ENCODE data around the gene NSL1.
"Not testable (repeated sequence)": the region's sequence is repeated elsewhere in the genome, so short reads cannot be mapped to it uniquely, and the experiment has no call there.

The NSL1 gene

DNA sequence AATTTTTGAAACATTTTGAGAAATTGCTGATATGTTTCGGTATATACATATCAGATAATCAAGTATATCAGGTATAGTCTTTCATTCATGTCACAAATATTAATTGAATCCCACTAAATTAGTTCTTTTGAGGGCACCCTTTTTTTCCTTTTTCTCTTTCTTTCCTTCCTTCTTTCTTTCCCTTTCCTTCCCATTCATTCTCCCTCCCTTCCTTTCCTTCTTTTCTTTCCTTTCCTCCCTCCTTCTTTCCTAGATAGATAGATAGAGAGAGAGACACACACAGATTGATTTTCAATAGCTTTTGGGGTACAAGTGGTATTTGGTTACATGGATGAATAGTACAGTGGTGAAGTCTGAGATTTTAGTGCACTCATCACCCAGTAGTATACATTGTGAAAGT is 5.7 kb downstream of the NSL1 start:
- no peak overlapping the region for H3K27ac ChIP-seq
- DNase-seq (ENCODE audit: low read depth, low spot score), result no peak

DNA sequence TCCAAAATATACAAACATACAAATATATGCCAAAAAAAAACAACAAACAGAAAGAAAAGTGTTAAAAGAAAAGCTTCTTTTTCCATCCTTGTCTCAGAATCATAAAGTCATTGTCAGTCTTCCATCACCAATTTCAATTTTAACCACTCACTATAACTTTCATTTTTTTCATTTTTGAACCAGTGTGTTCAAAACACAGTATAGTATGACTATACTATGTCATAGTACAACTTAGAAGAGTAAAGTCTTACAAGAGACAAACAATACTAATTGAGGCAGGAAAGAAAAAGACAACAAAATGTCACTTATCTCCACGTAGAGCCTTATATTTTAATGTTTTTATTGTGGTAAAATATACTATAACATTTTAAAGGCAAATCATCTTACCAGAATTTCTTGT is 7.6 kb downstream of the NSL1 start:
- no peak for DNase-seq (ENCODE audit: low read depth, low spot score)
- H3K27ac ChIP-seq, result no peak overlapping the region

DNA sequence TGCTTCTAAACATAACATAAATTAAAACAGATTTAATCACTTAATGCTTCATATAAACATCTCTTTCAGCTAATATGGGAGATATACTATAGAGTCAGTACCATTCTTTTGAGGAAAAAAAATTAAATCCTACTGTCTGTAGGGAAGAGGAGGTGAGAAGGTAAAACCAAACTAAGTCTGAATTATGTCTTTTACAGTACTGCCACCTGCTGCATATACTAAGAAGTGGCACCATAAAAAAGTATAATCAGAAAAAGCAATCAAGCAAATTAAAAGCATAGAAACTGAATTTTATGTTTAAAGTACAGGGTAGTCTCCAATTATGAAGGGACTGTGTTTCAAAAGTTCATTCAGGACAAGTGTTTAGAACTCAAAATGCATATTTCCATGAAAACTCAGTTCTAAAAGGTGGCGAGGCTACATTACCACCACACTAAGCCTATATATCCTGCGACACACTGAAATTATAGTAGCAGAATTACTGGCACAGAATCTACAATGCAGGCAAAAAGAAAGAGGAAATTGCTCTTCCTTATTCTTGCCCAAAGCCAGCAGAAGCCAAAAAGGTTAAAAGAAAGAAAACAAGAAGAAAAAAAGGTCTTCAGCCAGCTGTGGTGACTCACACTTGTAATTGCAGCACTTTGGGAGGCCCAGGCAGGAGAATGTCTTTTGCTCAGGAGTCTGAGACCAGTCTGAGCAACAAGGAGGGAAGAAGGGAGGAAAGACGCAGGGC is 9.0 kb downstream of the NSL1 start:
- DNase-seq (ENCODE audit: low read depth, low spot score), result no peak
- no peak overlapping the region for H3K27ac ChIP-seq

DNA sequence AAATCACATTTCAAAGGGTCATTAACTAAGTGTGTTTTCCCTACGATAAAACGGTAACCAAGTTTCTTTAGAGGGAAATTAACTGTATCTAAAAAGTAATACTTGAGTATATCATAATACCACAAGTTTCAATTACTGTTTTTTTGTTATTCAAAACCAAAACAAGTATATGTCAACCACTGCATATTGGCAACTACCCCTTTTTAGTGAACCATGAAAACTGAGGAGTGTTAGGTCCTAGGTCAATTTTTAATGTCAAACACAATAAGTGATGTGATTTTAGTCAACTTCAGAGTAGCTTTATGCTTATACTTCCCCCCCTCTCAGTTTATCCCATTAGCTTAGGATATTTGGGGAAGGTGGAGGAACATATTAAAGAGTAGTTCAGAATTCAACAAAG is 10.4 kb downstream of the NSL1 start:
- no peak overlapping the region for H3K27ac ChIP-seq
- no peak for DNase-seq (ENCODE audit: low read depth, low spot score)

DNA sequence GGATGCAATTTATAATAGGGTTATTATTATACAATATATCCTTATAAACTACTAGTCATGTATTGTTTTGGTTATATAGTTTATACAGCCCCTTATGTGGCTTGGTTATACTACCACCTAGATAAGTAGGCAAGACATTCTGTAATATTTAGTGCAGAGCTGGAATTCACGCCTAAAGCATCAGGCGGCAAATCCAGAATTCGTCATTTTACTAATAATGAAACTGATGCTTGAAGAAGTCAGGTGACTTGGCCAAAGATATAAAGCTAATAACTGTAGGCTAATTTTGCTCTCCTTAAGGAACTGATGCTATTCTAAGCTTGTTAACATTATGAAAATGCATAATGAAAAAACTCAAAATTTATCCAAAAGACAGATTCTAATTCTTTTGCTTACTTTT is 10.8 kb downstream of the NSL1 start:
- no peak overlapping the region for H3K27ac ChIP-seq
- DNase-seq (ENCODE audit: low read depth, low spot score), result no peak

DNA sequence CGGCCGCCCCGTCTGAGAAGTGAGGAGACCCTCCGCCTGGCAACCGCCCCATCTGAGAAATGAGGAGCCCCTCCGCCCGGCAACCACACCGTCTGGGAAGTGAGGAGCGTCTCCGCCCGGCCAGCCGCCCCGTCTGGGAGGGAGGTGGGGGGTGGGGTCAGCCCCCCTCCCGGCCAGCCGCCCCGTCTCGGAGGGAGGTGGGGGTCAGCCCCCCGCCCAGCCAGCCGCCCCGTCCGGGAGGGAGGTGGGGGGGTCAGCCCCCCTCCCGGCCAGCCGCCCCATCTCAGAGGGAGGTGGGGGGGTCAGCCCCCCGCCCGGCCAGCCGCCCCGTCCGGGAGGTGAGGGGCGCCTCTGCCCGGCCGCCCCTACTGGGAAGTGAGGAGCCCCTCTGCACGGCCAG is 12.5 kb downstream of the NSL1 start:
- H3K27ac ChIP-seq, result not testable (repeated sequence)

DNA sequence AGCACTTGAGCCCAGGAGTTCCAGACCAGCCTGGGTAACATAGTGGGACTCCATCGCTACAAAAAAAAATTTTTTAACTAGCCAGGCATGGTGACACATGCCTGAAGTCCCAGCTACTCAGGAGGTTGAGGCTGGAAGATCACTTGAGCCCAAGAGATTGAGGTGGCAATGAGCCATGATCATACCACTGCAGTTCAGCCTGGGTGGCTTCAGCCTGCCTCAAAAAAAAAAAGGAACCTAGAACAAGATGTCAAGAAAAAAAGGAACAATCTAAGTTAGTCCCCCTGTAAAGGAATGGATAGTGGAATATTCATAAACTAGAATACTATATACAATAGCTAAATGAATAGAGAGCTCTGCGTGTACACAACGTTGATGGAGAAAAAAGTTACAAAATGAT is 14.4 kb downstream of the NSL1 start:
- DNase-seq (ENCODE audit: low read depth, low spot score), result no peak
- no peak overlapping the region for H3K27ac ChIP-seq

More for the DNA sequence above, 12.5 kb downstream of the NSL1 start:
- not testable (repeated sequence) for DNase-seq (ENCODE audit: low read depth, low spot score)

DNA sequence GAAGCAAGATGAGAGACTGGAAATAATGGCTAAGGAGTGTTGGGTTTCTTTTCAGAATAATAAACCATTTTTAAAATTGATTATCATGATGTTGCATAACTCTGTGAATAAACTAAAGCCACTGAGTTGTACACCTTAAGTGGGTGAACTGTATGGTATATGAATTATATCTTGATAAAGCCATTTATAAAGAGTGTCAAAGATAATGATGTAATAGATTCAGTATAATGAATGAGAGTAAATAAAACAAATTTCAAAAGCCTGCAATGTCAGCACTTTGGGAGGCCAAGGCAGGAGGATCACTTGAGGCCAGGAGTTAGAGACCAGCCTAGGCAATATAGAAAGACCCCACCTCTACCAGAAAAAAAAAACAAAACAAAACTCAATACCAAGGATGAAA is 16.3 kb downstream of the NSL1 start:
- H3K27ac ChIP-seq, result no peak overlapping the region
- no peak for DNase-seq (ENCODE audit: low read depth, low spot score)

DNA sequence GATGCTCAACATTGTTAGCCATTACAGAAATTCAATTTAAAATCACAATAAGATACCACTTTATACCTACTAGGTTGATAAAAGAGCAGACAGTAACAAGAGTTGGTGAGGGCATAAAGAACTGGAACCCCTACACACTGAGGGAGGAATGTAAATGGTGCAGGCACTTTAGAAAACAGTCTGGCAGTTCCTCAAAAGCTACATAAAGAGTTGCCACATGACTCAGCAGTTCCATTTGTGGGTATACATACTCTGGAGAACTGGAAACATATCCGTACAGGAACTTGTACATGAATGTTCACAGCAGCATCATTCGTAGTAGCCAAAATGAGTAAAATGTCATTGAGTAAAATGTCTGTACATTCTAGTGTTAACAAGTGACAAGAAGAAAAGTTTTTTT is 17.0 kb downstream of the NSL1 start:
- no peak for DNase-seq (ENCODE audit: low read depth, low spot score)
- no peak overlapping the region for H3K27ac ChIP-seq

DNA sequence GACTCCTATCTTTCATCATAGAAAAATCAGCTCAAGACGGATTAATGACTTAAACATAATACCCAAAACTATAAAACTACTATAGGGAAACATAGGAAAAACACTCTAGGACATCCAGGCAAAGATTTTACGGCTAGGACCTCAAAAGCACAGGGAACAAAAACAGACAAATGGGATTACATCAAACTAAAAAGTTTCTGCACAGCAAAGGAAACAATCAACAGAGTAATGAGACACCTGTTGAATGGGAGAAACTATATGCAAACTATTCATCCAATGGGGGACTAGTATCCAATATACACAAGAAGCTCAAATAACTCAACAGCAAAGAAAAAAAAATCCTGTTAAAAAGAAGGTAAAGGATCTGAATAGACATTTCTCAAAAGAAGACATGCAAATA is 18.6 kb downstream of the NSL1 start:
- no peak for DNase-seq (ENCODE audit: low read depth, low spot score)
- no peak overlapping the region for H3K27ac ChIP-seq

DNA sequence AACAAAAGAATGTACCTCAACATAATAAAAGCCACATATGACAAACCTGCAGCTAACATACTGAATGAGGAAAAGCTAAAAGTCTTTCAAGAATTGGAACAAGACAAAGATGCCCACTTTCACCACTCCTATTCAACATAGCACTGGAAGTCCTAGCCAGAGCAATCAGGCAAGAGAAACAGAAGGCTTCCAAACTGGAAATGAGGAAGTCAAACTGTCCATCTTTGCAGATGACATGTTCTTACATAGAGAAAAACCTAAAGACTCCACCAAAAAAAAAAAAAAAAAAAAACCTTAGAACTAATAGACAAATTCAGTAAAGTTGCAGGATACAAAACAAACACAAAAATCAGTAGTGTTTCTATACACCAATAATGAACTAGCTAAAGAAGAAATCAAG is 20.2 kb downstream of the NSL1 start:
- H3K27ac ChIP-seq, result no peak overlapping the region
- no peak for DNase-seq (ENCODE audit: low read depth, low spot score)

DNA sequence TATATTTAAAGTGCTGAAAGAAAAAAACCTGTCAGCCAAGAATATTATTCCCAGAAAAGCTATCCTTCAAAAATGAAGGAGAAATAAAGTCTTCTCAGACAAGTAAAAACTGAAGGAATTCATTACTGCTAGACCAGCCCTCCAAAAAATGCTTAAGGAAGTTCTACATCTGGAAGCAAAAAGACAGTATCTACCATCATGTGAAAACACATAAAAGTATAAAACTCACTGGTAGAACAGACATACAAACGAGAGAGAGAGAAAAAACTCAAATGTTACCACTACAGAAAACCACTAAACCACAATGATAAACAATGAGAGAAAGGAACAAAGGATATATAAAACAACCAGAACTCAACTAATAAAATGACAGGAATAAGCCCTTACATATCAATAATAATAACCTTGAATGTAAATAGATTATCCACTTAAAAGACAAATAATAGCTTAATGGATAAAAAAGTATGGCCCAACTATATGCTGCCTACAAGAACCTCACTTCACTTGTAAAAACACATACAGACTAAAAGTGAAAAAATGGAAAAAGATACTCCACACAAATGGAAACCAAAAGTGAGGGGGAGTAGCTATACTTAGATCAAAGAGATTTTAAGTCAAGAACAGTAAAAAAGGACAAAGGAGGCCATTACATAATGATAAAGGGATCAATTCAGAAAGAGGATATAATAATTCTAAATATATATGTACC is 22.0 kb downstream of the NSL1 start:
- no peak overlapping the region for H3K27ac ChIP-seq
- no peak for DNase-seq (ENCODE audit: low read depth, low spot score)

DNA sequence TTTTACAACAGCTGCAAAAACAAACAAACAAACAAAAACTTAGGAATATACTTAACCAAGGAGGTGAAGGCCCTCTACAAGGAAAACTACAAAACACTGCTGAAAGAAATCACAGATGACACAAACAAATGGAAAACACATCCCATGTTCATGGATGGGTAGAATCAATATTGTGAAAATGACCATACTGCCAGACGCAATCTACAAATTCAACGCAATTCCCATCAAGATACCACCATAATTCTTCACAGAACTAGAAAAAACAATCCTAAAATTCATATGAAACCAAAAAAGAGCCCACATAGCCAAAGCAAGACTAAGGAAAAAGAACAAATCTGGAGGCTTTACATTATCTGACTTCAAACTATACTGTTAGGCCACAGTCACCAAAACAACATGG is 24.8 kb downstream of the NSL1 start:
- DNase-seq (ENCODE audit: low read depth, low spot score); H3K27ac ChIP-seq: not testable (repeated sequence)

DNA sequence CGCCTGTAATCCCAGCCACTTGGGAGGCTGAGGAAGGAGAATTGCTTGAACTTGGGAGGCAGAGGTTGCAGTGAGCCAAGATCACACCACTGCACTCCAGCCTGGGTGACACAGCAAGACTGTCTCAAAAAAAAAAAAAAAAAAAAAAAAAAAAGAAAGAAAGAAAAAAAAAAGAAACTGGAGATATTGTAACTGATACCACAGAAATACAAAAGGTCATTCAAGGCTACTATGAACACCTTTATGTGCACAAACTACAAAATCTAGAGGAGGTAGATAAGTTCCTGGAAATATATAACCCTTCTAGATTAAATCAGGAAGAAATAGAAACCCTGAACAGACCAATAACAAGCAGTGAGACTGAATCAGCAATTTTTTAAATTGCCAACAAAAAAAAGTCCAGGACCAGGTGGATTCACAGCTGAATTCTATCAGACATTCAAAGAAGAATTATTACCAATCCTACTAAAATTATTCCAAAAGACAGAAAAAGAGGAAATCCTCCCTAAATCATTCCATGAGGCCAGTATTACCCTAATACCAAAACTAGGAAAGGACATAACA is 26.8 kb downstream of the NSL1 start:
- not testable (repeated sequence) for DNase-seq (ENCODE audit: low read depth, low spot score)

DNA sequence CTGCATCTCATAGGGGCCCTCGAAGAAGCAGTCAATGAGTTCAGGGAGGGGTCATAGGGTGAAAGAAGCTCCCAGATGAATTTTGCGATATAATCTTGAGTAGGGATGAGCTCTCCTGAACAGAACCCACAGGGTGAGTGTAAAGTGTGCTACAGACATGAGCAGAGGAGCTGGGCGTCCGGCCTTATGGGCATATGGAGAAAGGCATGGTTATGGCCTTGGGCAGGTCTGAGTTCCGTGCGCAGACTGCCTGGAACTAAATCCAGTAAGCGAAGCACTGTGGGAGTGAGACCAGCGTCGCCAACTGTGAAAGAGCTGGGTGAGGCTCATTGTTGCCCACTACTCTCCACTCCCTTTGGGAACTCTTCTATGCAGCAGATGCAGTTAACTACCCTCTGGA is 28.7 kb downstream of the NSL1 start:
- H3K27ac ChIP-seq, result no peak overlapping the region
- no peak for DNase-seq (ENCODE audit: low read depth, low spot score)

More for the DNA sequence above, 26.8 kb downstream of the NSL1 start:
- H3K27ac ChIP-seq, result not testable (repeated sequence)

DNA sequence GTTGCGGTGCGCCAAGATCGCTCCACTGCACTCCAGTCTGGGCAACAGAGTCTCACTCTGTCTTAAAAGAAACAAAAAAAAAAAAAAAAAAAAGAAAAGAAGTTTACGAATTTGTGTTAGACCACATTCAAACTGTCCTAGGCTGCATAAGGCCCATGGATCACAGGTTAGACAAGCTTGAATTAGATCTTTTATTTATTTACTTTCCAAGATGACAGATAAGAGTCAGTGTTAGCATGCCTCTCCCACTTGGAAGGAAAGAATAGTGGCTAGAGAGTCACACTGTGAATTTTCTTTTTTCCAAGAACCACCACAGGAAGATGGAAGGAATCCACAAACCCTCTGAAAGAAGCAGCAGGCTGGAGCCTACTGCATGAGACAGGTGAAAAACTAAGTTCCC is 29.3 kb downstream of the NSL1 start:
- no peak overlapping the region for H3K27ac ChIP-seq
- DNase-seq (ENCODE audit: low read depth, low spot score), result no peak

DNA sequence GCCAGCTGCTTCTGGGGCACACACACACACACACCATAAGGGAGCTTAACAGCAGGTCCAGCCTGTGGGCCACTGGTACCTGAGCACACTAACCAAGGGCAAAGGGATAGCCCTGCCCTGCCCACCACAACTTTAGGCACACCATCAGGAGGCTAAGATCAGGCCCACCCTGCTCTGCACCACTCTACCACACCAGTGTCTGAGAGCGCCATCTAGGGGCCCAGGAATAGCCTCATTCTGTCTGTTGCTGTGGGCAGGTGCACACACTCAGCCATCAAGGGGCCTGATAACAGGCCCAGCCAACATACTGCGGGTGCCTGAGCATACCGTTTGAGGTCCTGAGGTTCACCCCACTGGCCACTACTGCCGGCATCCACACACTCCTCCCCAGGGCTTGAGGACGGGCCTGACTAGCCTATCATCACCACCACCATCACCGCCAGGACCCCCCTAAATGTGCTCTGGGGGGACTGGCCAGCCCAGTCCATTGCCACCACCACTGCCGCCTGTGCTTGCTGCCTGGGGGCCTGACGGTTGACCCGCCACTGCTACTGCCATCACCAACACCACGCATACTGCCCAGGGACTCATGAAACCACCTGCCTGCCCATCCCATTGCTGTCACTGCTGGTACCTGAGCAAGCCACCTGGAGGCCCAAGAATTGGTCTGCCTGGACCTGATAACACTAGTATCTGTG is 31.3 kb downstream of the NSL1 start:
- DNase-seq (ENCODE audit: low read depth, low spot score), result no peak

DNA sequence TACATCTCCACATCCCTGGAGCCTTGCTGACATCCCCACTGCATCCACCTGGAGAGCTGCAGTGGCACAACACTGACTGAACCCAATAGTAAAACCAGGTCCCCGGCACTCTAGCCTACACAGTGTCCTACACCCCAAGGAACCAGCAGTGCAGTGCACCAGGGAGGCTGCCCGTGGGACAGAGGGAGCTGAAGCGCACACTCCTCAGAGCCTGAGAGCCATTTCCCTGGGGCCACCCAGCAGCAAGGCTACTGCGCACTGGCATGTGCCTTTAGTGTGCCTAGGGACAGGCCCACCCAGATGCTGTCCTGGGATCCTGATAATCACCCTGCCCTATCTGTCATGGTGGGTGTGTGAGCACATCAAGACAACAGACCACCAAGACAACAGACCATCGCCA is 31.9 kb downstream of the NSL1 start:
- H3K27ac ChIP-seq, result no peak overlapping the region

More for the DNA sequence above, 31.3 kb downstream of the NSL1 start:
- H3K27ac ChIP-seq, result no peak overlapping the region

DNA sequence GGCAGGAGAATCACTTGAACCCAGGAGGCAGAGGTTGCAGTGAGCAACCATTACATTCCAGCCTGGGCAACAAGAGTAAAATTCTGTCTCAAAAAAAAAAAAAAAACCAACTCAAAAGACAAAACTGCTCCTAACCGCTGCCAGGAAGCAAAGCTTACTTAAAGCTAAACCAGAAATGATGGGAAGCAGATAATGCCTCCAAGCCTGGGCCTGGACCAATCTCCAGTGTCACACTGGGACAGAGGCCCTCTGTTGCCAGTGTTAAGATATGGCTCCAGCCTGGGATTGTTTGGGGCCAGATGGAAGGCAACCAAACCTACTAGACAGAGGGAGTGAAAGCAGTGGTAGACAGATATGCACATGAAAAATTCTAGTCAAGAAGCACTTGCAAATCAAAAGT is 36.9 kb downstream of the NSL1 start:
- no peak overlapping the region for H3K27ac ChIP-seq

More for the DNA sequence above, 31.9 kb downstream of the NSL1 start:
- DNase-seq (ENCODE audit: low read depth, low spot score), result no peak

DNA sequence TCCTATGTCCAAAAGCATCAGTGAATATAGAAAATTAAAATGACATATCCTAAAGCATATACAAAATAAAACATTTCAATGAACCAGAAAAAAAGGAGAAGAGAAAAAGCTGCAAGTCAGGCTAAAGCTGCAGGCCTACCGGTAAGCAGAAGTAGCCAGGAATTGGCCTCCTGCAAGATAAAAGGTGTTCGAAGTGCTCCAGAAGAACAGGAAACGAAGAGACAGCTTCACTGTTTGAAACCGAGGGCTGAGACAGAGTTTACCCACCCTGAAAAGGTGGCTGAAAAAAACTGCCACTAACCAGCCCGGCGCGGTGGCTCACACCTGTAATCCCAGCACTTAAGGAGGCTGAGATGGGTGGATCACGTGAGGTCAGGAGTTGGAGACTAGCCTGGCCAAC is 37.4 kb downstream of the NSL1 start:
- no peak for DNase-seq (ENCODE audit: low read depth, low spot score)
- no peak overlapping the region for H3K27ac ChIP-seq

More for the DNA sequence above, 36.9 kb downstream of the NSL1 start:
- no peak for DNase-seq (ENCODE audit: low read depth, low spot score)

DNA sequence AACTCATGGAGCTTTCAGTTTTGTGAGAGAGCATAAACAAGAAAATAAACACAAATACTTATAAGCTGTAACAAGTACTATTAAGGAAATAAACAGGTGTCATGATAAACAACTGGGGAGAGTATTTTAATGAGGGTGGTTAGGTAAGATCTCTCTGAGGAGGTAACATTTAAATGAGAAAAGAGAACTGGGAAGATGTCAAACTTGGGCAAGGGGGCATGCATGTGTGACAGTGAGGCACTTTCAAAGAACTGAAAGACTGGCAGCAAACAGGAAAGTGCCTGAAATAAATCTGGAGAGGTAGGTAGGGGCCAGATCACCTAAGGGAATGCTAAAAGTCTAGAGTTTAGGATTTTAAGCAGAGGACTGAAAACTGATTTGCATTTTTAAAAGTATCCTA is 37.8 kb downstream of the NSL1 start:
- no peak overlapping the region for H3K27ac ChIP-seq
- DNase-seq (ENCODE audit: low read depth, low spot score), result no peak

Data from epithelial cell of prostate (primary cell).